ENCODE measurements around the gene GAB2.

DNA sequence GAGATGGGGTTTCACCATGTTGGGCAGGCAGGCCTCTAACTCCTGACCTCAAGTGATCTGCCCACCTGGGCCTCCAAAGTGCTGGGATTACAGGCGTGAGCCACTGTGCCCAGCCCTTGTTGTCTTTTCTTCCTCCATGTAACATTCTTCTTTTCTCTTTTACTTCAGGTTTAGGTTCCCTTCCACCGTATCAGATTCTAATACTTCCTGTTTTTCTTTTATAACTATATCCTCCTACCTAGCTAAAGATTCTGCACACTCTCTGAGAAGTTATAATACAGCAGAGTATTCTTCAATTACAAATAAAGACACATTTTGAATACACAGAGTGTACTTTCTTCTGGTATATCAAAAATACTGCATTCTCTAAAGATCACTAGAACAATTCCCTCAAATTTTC lies 33.2 kb upstream of the GAB2 start:
- TF ChIP-seq POLR2AphosphoS5 (IDR thresholded peaks at IDR 0.05; ENCODE audit: low read depth, low read length) (no peak), POLR2A (IDR thresholded peaks at IDR 0.05; ENCODE audit: low read depth, low read length) (no peak), SPI1 (IDR thresholded peaks at IDR 0.05; ENCODE audit: low read depth, low read length) (no peak), TAF1 (IDR thresholded peaks at IDR 0.05; ENCODE audit: low read depth, low read length) (no peak)
